ENCODE measurements around the gene PSME3.
"Not testable (repeated sequence)": the region's sequence is repeated elsewhere in the genome, so short reads cannot be mapped to it uniquely, and the experiment has no call there.

The PSME3 gene

DNA sequence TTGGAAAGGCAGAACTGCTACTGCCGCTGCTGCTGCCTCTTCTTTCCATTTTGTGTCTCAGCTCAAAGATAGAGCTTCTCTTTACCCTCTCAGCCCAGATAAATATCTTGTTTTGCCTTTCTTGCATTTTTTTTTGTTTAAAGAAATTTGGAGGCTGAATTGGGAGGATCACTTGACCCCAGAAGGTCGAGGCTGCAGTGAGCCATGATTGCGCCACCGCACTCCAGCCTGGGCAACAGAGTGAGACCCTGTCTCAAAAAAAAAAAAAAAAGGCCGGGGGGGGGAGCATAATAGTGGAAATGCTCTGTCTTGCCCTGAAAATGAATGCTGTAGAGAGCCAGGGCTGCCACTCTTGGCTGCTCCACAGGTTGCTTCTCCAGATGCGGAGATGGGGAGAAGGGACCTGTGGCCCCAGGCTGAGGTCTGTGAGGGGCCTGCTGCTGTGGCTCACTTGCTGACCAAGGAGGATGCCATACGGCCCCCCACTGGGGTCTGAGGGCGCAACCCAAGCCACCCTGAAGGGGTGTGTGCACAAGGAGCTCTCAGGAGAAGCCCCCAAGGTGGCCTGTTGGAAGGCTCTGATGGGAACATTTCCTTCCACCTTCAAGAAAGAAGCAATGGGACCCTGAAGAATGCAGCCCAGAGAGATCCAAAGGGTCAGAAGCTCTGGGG is 45.9 kb downstream of the PSME3 start:
- DNase-seq, result no peak

DNA sequence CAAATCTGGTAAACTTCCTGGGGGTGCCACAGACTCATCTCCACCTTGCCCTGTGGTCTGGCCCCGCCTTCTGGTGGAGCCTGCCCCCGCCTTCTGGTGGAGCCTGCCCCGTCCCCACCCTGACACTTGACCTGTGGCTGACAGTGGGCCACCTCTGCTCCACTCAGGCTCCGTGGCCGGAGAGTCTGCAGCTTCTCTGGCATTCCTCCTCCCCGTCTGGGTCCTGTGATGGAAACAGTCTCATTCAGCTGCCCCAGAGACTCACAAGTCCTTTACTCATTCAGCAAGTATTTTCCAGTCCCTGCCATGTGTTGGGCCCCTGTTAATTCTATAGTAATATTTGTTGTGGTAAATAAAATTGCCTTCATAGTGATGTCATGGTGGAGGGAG is 46.4 kb downstream of the PSME3 start:
- DNase-seq, result no peak

DNA sequence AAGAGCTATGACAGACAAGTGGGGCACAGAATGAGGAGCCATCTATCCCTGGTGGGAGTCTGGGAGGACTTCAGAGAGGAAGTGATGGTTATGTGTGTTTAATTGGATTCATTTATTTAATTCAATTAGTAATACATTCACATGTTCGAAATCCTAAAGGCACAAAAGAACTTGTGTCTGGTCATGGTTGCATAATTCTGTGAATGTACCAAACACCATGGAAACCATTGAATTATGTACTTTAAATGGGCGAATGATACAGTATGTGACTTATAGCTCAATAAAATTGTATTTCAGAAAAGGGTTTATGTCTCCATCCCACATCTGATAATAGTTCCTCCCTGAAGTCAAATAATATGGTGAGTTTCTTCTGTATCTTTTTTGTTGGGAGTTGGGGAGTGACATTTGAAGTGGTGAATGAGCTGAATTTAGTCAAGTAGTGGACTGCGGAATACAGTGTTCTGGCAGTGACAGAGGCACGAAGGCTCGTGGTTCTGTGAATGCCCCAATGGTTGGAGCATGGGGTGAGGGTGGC is 47.6 kb downstream of the PSME3 start:
- DNase-seq, result no peak

DNA sequence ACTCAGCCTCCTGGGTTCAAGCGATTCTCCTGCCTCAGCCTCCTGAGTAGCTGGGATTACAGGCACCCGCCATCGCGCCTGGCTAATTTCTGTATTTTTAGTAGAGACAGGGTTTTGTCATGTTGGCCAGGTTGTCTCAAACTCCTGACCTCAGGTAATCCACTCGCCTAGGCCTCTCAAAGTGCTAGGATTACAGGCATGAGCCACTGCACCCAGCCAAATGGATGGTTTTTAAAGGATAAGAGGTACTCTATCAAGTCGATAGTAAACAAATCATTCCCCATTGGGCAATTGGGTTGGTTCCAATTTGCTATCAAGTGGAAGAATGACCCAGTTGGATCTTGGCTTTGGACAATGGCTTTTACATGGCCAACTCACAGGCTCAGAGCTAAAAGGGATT is 48.5 kb downstream of the PSME3 start:
- not testable (repeated sequence) for DNase-seq

DNA sequence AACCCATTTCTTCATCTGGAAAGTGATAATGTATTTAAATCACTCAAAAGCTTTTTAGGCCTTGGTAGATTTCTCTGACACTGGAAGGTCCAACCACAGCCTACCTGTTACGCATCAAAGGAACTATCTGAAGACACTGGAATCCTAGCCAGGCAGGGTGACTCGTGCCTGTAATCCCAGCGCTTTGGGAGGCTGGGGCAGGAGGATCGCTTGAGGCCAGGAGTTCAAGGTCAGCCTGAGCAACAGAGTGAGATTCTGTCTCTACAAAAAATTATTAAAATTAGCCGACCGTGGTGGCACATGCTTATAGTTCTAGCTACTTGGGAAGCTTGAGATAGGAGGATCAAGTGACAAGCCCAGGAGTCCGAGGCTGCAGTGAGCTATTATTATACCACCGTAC is 49.0 kb downstream of the PSME3 start:
- DNase-seq, result no peak

DNA sequence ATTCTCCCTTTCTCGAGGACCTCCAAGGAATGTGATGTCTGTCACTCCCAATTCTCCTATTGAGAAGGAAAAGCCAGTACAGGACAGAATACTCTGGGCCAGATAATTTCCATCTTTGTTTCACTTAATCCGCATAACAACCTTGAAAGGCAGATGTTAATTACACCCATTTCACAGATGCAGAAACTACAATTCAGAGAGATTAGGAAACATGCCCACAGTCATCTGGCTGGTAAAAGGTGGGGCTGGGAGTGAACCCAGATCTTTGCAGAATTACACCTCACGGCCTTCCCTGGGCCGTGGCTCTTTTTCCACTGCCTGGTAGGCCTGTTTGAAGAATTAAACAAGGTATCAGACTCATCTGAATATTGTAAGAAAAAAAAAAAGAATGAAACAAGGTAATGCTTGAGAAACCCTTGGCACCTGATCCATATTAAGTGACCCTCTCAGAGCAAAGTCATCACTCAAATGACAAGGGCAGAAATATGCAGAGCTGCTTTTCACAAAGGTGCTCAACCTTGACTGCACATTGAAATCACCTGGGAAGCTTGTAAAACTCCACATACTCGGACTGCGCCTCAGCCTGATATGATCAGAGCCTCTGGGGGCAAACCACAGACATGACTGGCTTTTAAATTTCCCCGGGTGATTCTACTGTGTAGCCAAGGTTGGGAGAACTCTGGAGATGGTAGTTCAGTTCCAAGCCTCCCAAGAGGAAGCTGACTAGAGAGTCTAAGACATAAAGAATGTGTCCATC is 50.8 kb downstream of the PSME3 start:
- no peak for DNase-seq

DNA sequence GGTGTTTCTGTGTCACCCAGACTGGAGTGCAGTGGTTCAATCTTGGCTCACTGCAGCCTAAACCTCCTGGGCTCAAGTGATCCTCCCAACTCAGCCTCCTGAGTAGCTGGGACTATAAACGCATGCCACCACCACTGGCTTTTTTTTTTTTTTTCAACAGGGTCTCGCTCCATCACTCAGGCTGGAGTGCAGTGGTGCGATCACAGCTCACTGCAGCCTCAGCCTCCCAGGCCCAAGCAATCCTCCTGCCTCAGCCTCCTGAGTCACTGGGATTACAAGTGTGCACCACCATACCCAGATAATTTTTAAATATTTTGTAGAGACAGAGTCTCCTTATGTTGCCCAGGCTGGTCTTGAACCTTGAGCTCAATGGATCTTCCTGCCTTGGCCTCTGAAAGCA is 52.6 kb downstream of the PSME3 start:
- not testable (repeated sequence) for DNase-seq

DNA sequence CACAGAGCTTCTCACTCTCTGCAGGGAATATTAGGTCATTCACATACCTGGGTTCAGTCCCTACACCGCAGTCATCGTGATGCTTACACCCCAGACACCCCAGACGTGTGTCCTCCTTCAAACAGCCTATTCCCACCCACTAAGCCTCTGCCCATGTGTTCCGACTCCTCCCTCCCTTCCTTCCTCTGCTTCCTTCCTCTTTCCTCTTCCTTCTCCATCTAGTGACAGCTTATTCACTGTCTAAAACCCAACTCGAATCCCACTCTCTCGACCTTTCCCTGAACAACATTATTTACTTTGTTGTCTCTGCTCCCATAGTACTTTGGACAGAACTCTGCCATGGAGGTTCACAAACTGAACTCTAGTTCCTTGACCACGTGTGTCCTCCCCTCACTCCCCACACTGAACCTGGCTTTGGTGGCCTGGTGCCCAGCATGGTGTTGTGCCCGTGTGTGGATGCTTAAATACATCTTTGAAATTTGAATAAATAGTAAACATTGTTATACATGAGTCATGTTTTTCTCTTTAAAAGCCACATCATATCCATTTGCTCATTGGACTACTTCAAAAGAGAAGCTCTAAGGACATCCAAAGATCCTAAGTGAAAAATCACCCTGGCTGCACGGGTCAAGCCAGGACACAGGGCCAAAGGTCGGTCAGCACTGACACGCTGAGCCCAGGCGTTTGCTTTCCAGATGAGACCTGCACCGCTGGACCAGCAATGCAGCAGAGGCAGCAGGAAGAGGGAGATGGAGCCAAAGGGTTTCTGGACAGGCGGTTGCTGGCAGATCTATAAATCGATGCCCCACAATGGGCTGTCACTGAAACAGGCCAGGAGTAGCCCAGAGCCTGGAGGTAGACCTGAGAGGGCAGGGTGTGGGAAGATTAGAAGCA is 53.3 kb downstream of the PSME3 start:
- DNase-seq, result peak; percentile 50

DNA sequence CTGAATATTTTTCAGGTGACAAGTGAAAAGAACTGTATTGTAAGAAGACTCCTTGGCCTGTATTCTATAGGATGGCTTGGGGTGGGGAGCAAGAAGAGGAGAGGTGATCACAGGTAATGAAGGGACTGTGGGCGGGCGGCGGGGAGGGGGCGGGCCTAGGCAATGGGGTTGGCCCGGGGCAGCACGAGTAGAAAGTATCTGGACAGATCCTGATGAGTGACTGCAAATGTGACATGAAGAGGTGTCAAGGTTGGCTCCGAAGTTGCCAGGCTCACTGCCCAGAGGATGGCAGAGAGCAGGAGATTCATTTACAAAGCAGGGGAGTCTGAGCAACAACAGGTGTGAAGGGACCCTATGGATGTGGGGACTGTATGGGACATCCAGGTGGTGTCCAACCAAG is 56.6 kb downstream of the PSME3 start:
- DNase-seq, result no peak

DNA sequence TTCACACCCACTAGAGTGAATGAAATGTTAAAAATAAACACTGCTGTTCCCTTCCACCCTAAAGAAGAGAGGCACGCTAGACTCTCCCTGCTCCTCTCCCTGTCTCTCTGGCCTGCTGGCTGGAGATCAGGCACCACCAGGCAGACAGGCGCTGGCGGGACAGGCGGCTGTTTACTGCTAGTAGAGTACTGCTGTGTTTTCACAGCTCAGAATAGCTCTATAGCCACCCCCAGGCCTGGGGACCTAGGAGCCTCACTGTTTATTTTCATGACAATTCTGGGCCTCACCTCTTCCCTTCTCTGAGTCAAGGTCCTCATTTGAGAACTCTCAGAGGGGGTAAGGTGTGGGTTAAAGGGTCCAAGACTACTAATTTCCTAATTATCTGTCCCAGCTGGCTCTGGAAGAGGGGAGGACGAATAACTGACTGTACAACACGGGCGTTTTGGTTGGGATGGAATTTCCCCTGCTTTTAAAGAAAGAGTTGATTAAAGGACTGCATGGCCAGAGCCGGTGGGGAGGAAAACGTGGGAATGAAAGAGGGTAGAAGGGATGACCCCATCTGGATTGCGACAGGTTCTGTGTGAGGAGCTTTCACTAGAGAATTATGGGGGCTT is 58.4 kb downstream of the PSME3 start:
- DNase-seq, result no peak

DNA sequence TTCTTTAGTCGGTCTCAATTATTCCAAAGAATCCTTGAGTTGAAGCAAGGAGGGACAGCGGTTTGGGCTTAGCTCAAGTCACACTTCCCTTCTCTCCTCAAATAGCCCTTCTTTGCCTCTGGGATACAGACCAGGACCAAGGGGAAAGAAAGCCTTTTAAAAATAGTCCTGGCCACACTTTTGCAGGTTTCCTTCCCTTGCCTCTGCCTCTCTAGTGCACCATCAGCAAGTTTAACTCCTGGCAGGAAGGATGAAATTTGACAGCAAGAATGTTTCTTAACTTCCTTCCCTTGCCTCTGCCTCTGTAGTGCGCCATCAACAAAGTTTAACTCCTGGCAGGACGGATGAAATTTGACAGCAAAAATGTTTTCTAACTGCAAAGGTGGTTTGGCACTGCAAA is 60.2 kb downstream of the PSME3 start:
- no peak for DNase-seq

All from inflammatory macrophage treated with lipopolysaccharide for 4 hours (primary cell).